Transverse colon (tissue), 4 donors: ENCODE measurements around the gene RFXAP.

ENCODE experiments used
- CTCF ChIP-seq, 5 experiments: fragments of 200-600 bp in 3 of 5; fragments of 450-650 bp in 2 of 5; sonication (generic) in 3 of 5; IDR thresholded peaks; 1 replicate in 2 of 5; 2 replicates in 3 of 5; pipeline ENCODE4 v1.5.1; 2016 to 2017; ENCODE audit warnings: antibody characterized with exemption in 5 of 5, inconsistent platforms in 3 of 5, mild to moderate bottlenecking in 2 of 5, moderate library complexity in 1 of 5
- EP300 ChIP-seq: sonication (generic); formaldehyde crosslinking; IDR thresholded peaks from one replicate; pipeline ENCODE4 v1.6.1; 2017; ENCODE audit warnings: antibody characterized with exemption, low read depth
- POLR2A ChIP-seq: fragments of 450-650 bp; IDR thresholded peaks from one replicate; pipeline ENCODE4 v1.6.1; 2016; ENCODE audit warnings: antibody characterized with exemption, mild to moderate bottlenecking, moderate library complexity
- POLR2AphosphoS5 ChIP-seq, 3 donors: sonication (generic); formaldehyde crosslinking; IDR thresholded peaks; one replicate each; pipeline ENCODE4 v1.6.1; 2016; ENCODE audit warnings: antibody characterized with exemption in 3 of 3

GRCh38 chr13:36817996-36818803 is 822 bp upstream of the RFXAP start:
- TF ChIP-seq CTCF (IDR thresholded peaks at IDR 0.05) (no peak), POLR2A (no peak), EP300 (no peak), POLR2AphosphoS5 (IDR thresholded peaks at IDR 0.05) (no peak)
